HG03354 (cell line): ENCODE data around the gene ZIK1.

ENCODE experiments used
- ATAC-seq: cut with Tn5 transposase; IDR thresholded peaks from one replicate; pipeline ENCODE4 v1.9.1; 2021; ENCODE audit warnings: mild to moderate bottlenecking; ENCODE audit not compliant: unreplicated experiment, poor library complexity, severe bottlenecking

Gene ZIK1

DNA sequence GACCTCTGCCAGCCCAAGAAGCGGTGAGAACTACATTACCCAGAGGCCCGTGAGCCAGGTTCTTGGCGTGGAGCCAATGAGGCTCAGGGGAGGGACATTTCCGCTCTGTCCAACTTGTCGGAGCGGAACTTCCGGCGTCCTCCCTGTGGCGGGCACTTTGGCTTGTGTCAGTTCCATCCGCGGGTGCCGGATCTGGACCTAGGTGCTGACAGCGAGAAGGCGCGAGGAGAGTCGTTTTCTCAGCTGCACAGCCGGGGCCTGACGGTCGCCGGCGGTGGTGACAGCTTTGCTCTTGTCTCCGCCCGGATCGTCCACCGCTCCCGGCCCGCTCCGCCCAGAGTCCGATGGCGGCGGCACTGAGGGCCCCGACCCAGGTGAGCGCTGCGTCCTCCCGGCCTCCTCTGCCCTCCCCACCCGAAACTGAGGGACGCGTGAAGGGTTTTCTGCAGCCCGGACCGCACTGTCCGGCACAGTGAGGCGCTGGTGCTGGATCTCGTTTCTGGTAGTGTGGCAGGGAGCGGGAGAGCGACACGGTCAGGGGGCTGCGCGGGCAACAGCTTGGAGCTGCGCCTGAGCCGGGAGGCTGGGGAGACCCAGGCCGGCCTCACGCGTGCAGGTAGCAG is 15.9 kb downstream of the ZIK1 start, which contains the start of gene ZNF530:
Gene ZNF530 (plus strand): TSS at position 125 of the 623 bp plus-strand sequence. CDS start 4,461 bp downstream, outside the sequence.
- ATAC-seq = peak; percentile 94

DNA sequence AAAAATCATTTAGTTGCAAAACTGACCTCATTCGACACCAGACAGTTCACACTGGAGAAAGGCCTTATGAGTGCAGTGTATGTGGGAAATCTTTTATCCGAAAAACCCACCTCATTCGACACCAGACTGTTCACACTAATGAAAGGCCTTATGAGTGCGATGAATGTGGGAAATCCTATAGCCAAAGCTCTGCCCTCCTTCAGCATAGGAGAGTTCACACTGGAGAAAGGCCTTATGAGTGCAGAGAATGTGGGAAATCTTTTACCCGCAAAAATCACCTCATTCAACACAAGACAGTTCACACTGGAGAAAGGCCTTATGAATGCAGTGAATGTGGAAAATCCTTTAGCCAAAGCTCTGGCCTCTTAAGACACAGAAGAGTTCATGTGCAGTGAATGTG is 23.0 kb downstream of the ZIK1 start:
- no peak for ATAC-seq

DNA sequence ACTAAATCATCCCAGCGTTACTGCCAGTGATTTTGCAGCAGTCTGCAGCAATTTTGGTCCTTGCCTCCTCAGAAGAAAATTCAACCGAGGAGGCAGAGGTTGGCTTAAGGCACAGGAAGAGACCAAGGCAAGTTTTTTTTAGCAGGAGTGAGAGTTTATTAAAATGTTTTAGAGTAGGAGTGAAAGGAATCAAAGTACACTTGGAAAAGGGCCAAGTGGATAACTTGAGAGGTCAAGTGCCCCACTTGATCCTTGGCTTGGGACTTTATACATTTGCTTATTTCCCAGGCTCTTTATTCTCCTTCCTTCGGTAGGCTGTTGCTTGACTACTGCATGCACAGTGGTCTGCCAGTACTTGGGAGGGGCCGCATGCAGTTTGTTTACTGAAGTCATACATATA is 27.2 kb downstream of the ZIK1 start:
- no peak for ATAC-seq

DNA sequence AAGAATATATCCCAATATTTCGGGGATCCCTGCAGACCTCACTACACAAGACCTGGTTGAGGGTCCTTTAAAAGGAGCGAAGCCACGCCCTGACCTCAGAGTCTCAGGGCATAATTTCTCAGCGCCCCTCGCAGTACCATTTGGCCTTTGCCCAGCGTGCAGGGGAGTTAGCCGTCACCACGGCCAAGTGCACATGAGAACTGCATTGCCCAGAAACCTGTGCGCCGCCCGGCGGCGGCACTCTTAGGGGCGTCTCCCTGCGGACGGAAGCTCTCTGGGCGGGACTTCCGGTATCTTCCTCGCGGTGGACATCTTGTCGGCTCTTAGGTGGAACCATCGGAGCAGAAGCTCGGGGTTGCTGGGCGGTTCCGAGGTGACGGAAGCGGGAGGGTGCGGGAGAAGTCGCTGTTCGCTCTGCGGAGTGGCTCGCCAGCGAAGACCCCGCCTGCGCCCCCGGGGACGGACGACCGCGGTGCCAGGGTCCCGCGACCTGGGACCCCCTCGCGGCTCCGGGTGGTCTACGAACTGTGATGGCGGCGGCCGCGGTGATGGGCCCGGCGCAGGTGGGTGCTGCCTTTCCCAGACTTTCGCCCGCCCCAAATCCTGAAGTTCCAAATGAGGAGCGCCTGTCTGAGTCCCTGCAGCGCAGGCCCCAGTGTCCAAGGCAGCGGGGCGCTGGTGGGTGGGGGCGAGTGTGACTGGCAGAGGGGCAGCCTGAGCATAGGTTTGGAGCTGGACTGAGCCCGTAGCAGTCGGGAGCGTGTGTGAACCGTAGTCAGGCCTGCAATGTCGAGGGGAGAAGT is 30.2 kb downstream of the ZIK1 start, which contains the start of gene ZNF134:
Gene ZNF134 (plus strand): TSS at position 302 of the 803 bp plus-strand sequence. CDS start 5,227 bp downstream, outside the sequence.
- peak; percentile 99 for ATAC-seq

DNA sequence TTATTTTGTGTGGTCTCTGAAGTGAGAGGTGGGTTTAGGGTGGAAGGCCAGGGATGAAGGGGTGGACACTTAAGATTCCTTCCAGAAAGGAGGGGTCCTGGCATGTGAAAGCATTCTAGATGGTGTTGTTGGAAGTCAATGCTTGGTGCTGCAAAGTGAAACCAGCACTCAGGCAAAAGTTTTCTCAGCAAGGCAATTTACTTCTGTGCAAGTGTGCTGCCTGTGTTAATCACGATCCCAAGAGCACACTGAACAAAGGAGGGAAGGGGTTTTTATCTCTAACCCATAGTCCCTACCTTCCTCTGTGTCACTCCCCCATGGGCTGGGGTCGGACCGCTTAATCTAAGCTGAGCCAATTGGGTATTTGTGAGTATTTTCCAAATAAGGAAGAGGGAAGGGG is 31.4 kb downstream of the ZIK1 start:
- no peak for ATAC-seq

DNA sequence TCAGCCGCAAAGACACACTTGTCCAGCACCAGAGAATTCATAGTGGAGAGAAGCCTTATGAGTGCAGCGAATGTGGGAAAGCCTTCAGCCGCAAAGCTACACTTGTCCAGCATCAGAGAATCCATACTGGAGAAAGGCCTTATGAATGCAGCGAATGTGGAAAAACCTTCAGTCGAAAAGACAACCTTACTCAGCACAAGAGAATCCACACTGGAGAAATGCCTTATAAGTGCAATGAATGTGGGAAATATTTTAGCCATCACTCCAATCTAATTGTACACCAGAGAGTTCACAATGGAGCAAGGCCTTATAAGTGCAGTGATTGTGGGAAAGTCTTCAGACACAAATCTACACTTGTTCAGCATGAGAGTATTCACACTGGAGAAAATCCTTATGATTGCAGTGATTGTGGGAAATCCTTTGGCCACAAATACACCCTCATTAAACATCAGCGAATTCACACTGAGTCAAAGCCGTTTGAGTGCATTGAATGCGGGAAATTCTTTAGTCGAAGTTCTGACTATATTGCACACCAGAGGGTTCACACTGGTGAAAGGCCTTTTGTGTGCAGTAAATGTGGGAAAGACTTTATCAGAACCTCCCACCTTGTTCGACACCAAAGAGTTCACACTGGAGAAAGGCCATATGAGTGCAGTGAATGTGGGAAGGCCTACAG is 36.9 kb downstream of the ZIK1 start:
- no peak for ATAC-seq

DNA sequence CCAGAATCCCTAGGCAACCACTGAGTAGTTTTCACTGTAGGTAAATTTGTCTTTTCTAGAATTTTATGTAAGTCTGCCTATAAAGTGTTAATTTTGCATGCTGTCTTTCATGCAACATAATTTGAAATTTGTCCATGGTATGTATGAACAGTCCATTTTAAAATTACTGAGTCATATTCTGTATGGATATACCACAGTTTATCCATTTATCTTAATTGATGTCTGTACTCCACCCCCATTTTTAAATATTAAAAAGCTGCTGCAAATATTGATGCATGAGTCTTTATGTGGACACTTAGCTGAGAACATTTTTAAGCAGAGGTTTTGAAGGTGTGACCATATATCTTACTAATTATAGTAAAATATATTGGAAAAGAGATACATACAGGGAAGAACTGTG is 39.1 kb downstream of the ZIK1 start:
- ATAC-seq = no peak

DNA sequence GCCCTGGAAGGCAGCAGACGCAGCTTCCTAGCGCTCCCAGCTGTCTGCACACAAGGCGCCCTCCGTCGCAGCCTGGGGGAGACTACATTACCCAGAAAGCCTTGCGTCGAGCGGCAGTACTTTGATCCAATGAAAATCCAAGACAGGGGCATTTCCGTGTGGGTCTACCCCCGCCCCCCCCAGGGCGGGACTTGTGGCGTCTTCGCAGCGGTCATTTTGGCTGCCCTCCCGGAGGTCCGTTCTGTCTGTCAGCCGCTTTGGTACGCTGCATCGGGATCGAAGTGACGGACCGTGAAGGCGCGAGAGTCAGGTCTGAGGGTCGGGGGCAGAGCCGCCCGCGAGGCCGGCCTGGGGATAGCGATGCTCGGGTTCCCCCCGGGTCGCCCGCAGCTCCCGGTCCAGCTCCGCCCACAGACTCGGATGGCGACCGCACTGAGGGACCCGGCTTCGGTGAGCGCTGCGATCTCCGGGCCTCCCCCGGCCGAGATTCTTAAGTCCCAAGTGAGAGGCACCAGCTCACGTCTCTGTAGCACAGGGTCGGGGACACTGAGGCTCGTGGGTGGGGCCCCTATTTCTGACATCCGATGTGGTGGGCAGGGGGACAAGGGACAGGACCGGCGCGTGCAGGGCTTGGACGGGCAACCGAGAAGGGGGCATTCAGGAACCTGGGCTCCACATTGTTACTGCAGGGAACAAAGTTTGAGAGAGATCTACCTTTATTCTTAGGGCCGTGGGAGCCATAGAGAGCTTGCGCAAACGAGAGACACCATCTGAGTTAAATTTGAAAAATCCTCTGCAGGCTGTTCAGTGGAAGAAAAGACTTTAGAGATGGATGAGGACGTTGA is 49.3 kb downstream of the ZIK1 start, which contains the start of gene ZNF211:
Gene ZNF211 (plus strand): TSS at position 182 of the 845 bp plus-strand sequence. CDS start 179 bp downstream, at position 361.
- peak; percentile 99 for ATAC-seq

DNA sequence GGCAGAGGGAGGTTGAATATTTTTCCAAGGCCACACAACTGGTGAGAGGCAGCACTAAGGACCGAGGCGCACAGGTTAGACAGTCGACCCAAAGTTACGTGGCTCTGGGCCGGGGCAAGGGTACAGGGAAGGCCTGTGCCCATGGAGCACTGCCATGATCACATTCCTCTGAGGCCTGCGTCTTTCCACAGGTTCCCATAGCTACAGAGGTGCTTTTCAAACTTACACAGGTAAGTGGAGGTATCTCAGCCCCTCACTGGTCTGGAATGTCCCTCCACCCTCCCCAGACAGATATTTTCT is 49.8 kb downstream of the ZIK1 start:
- no peak for ATAC-seq

DNA sequence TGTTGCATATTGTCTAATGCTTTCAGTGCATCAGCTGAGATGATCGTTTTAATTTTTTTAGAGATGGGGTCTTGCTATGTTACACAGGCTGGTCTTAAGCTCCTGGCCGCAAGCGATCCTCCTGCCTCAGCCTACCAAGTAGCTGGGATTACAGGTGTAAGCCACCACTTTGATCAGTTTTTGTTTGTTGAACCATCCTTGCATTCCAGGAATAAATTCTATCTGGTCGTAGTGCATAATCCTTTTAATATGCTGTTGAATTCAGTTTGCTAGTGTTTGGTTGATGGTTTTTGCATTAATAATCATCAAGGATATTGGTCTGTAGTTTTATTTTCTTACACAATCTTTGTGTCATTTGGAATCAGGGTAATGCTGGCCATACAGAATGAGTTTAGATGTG is 53.4 kb downstream of the ZIK1 start:
- no peak for ATAC-seq

DNA sequence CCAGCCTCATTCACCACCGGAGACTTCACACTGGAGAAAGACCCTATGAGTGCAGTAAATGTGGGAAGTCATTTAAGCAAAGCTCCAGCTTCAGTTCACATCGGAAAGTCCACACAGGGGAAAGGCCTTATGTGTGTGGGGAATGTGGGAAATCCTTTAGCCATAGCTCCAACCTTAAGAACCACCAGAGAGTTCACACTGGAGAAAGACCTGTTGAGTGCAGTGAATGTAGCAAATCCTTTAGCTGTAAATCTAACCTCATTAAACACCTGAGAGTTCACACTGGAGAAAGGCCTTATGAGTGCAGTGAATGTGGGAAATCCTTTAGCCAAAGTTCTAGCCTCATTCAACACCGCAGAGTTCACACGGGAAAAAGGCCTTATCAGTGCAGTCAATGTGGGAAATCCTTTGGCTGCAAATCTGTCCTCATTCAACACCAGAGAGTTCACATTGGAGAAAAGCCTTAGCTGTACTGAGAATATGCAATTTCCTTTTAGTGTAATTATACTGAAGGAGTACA is 57.8 kb downstream of the ZIK1 start:
- no peak for ATAC-seq

DNA sequence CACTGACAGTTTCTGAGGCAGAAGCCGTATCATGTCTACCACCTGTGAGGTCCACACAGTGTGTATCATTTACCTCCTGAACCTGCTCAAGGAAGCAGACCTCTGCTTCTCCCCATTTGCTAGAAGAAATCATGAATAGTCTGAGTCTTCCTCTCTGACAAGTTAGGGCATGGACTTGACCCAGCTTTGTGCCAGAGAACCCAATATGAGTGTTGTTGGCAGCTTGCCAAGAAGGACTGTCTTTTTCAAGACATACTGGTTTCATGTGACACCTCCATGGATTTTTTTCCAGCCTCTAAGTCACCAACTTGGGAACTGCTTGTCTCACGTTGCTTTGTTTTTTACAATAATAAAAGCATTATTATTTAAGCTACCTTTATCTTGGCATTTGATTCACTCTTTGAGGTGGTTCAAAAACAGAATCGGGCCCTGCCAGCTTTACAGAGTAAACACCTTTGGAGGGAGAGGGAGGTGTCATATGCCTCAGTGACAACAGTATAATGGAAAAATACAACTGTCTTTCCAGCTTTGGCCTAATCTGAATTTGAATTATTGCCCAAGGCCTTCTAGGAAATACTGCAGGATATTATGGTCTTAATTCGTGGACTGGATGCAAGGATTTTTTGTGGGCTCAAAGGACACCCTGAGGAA is 58.6 kb downstream of the ZIK1 start:
- ATAC-seq = no peak
